Prostate gland (tissue), 2 donors: ENCODE measurements around the gene SLC28A1. TPM values are rescaled to one million over a fixed set of nuclear protein-coding genes. Genes with fewer than 3 reads are reported as not detected.
A peak's percentile ranks its signal among the peaks of the same experiment; 100 is the strongest.
"Not testable (repeated sequence)": the region's sequence is repeated elsewhere in the genome, so short reads cannot be mapped to it uniquely, and the experiment has no call there.

ENCODE experiments used
- DNase-seq: peaks from one replicate; pipeline ENCODE4 v3.0.0-alpha.2; 2019; ENCODE audit warnings: low spot score
- H3K27ac ChIP-seq, 2 donors: fragments of 200-600 bp; sonication (generic); 2 replicates each; pipeline ENCODE4 v1.5.1; 2017 to 2019
- H3K27me3 ChIP-seq: fragments of 200-600 bp; sonication (generic); replicated peaks from 2 replicates; pipeline ENCODE4 v1.5.1; 2019; ENCODE audit not compliant: insufficient read depth
- H3K36me3 ChIP-seq, 2 donors: fragments of 200-600 bp; sonication (generic); 1 replicate in 1 of 2; 2 replicates in 1 of 2; pipeline versions ENCODE4 v1.5.1 to v1.8.1; 2017 to 2019
- H3K4me1 ChIP-seq: fragments of 200-600 bp; sonication (generic); replicated peaks from 2 replicates; pipeline ENCODE4 v1.5.1; 2019
- H3K4me3 ChIP-seq, 2 donors: fragments of 200-600 bp; sonication (generic); 2 replicates each; pipeline ENCODE4 v1.5.1; 2017 to 2019
- H3K9me3 ChIP-seq: fragments of 200-600 bp; sonication (generic); 2 replicates; pipeline ENCODE4 v1.5.1; 2017
- POLR2A ChIP-seq: fragments of 450-650 bp; IDR thresholded peaks from one replicate; pipeline ENCODE4 v1.6.1; 2016; ENCODE audit warnings: antibody characterized with exemption, mild to moderate bottlenecking
- POLR2AphosphoS5 ChIP-seq: sonication (generic); formaldehyde crosslinking; IDR thresholded peaks from one replicate; pipeline ENCODE4 v1.6.1; 2017; ENCODE audit warnings: antibody characterized with exemption
- WGBS: methylation state at CpG from one replicate; pipeline ENCODE4 v1.1.5; 2018; 5-methylcytosine and 5-hydroxymethylcytosine counted together
- intact Hi-C: fragments of 100-400 bp; cut with DNase I; formaldehyde crosslinking; loops from one replicate; pipeline ENCODE4 v1.14.2; 2022
- total RNA-seq, 2 donors: library from RNA; depleted of rRNA; stranded (reverse); fragments of >200 nt; gene quantifications; one replicate each; pipeline ENCODE4 v1.1.0, GENCODE V29; 2016
- TF ChIP-seq, protein P1 (sequence below), 4 experiments: fragments of 200-600 bp in 2 of 4; fragments of 450-650 bp in 2 of 4; sonication (generic) in 2 of 4; IDR thresholded peaks; 1 replicate in 3 of 4; 2 replicates in 1 of 4; pipeline ENCODE4 v1.5.1; 2016 to 2019; ENCODE audit warnings: antibody characterized with exemption in 4 of 4, mild to moderate bottlenecking in 2 of 4, moderate library complexity in 2 of 4

Gene SLC28A1
- total RNA-seq, 2 donors from 2014 or later, result not detected

DNA sequence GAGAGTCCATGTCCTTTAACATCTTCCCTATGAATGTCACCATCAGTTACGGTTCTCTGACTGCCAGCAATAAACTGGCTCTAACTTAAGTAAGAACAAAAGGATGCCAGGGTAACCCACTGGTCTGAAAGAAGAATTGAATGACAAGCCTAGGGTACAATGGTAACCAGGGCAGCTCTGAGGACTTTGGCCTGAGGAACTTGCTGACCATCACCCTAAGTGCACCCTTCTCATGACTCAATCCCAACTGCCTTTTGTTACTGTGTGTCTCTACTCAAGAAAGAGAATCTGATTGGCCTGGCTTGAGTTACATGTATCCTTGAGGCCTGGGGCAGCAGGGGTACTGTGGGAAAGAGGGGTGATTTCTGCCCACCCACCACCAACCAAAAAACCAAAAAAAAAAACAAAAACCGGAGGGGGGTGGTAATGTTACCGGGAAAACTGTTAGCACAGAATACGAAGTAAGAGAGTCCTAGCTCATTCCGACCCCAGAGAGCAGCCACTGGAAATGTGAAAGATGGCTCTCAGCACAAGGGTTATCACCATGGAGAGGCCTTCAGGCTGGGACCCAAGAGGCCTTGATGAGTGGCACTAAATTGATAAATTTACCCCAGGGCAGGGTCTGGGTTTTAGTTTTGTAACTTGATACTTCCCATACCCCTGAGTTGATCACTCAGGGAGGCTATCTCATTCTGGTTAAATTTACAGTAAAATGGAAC lies 9.3 kb upstream of the SLC28A1 start:
- intact Hi-C loops, result no loop called here
- Histone ChIP-seq H3K9me3 (no peaks in the 10 kb centered on the region), H3K27me3 (no peaks in the 10 kb centered on the region), H3K4me3 (no peak overlapping the region), H3K27ac (no peak overlapping the region), H3K36me3 (no peaks in the 10 kb centered on the region), H3K4me1 (no peaks in the 10 kb centered on the region)
- TF ChIP-seq POLR2AphosphoS5 (no peak), POLR2A (no peak)
- TF ChIP-seq, protein P1, sequence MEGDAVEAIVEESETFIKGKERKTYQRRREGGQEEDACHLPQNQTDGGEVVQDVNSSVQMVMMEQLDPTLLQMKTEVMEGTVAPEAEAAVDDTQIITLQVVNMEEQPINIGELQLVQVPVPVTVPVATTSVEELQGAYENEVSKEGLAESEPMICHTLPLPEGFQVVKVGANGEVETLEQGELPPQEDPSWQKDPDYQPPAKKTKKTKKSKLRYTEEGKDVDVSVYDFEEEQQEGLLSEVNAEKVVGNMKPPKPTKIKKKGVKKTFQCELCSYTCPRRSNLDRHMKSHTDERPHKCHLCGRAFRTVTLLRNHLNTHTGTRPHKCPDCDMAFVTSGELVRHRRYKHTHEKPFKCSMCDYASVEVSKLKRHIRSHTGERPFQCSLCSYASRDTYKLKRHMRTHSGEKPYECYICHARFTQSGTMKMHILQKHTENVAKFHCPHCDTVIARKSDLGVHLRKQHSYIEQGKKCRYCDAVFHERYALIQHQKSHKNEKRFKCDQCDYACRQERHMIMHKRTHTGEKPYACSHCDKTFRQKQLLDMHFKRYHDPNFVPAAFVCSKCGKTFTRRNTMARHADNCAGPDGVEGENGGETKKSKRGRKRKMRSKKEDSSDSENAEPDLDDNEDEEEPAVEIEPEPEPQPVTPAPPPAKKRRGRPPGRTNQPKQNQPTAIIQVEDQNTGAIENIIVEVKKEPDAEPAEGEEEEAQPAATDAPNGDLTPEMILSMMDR (IDR thresholded peaks at IDR 0.05), result no peak
- WGBS, result 89% methylated on average over 5 of the region's 5 CpGs
- DNase-seq, result no peak

DNA sequence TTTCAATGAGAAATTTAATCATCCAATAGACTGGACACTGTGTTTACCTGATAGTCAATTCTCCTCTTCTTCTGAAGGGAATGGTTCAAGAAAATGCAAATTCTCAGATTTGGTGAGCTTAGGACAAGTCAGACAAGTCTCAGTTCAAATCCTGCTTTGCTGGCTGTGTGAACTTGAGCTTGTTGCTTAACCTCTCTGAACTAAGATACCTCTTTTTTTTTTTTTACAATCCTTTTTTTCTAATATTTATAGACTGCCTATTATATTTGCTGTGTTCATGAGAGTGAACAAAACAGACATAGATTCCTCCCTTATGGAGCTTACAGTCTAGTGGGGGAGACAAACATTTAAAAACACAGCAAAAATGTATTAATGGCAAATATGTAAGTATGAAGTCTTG lies 8.2 kb upstream of the SLC28A1 start:
- Histone ChIP-seq H3K9me3 (no peaks in the 10 kb centered on the region), H3K4me3 (no peak overlapping the region), H3K4me1 (no peaks in the 10 kb centered on the region), H3K36me3 (no peaks in the 10 kb centered on the region), H3K27me3 (no peaks in the 10 kb centered on the region), H3K27ac (no peak overlapping the region)
- intact Hi-C loops, result no loop called here
- DNase-seq, result no peak
- TF ChIP-seq, protein P1 (IDR thresholded peaks at IDR 0.05), result no peak
- TF ChIP-seq POLR2AphosphoS5, result no peak
- no peak for TF ChIP-seq POLR2A

DNA sequence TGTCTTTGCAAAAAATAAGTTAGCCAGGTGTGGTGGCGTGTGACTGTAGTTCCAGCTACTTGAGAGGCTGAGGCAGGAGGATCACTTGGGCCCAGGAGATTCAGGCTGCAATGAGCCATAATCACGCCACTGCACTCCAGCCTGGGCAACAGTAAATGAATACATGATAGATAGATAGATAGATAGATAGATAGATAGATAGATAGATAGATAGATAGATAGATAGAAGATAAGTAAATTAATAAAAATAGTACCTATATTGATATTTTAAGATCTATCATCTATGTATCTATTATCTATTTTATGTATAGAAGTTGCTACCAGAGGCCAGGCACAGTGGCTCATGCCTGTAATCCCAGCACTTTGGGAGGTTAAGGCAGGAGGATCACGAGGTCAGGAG lies 6.8 kb upstream of the SLC28A1 start:
- H3K27me3 ChIP-seq, H3K36me3 ChIP-seq, DNase-seq, H3K4me1 ChIP-seq, H3K27ac ChIP-seq, H3K9me3 ChIP-seq, H3K4me3 ChIP-seq, intact Hi-C loops: not testable (repeated sequence)
- 93% methylated on average over 3 of the region's 3 CpGs for WGBS

DNA sequence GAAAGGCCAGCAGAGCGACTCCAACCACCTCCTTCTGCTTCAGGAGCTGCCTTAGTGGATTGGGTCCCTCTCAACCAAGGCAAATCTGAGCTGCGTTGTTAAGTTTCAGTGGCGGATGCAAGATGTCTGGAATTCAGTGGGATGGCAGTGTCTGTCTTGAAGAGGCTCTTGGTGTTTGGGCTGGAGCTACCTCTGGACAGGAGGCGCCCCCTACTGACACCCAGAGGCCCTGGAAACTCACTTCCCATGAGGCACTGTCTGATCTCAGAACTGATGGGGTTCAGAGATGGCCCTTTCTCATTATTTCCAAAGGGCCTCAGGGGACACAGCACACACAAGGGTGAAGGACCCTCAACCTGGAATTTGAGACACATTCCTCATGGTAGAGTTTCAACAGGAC lies 6.0 kb upstream of the SLC28A1 start:
- no peaks in the 10 kb centered on the region for H3K9me3 ChIP-seq
- H3K36me3 ChIP-seq, result no peaks in the 10 kb centered on the region
- WGBS, result 40% methylated on average over 4 of the region's 4 CpGs
- intact Hi-C loops, result no loop called here
- H3K4me3 ChIP-seq, result no peak overlapping the region
- H3K27me3 ChIP-seq, result no peaks in the 10 kb centered on the region
- TF ChIP-seq, protein P1 (IDR thresholded peaks at IDR 0.05), result peak in 3 of 4 experiments; percentile 63 to 70 (median 70)
- no peak for TF ChIP-seq POLR2A
- no peaks in the 10 kb centered on the region for H3K4me1 ChIP-seq
- H3K27ac ChIP-seq, result no peak overlapping the region
- peak; percentile 73 for DNase-seq

DNA sequence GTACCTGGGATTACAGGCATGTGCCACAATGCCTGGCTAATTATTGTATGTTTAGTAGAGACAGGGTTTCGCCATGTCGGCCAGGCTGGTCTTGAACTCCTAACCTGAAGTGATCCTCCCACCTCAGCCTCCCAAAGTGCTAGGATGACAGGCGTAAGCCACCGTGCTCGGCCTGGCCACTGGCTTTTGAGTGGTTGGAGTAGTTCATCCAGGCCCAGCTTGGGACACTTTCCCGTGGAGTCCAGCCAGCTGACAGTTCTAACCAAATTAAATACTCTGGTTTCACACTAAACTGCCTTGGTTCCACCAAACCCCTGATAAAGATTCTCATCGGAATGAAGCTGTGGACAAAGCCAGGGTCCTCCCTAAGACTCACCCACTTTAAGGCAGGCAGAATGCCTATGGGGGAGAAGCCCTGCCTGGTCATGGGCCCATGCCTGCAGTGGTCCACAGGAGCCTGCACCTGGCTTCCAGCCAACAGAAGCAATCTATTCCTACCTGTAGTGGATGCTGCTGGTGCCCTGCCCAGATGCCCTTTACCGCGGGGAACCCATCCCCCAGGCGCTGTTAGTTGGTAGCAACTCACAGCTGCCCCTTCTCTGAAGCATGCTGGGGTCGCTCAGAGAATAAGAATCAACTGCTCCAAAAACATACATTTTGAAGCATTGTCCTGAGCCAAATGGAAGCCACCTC lies 5.2 kb upstream of the SLC28A1 start:
- no peaks in the 10 kb centered on the region for H3K36me3 ChIP-seq
- no peaks in the 10 kb centered on the region for H3K4me1 ChIP-seq
- H3K27ac ChIP-seq, result no peak overlapping the region
- 87% methylated on average over 11 of the region's 11 CpGs for WGBS
- no peaks in the 10 kb centered on the region for H3K9me3 ChIP-seq
- TF ChIP-seq POLR2AphosphoS5, result no peak
- TF ChIP-seq, protein P1 (IDR thresholded peaks at IDR 0.05), result no peak
- no peak for TF ChIP-seq POLR2A
- intact Hi-C loops, result no loop called here
- no peak for DNase-seq
- H3K27me3 ChIP-seq, result no peaks in the 10 kb centered on the region
- H3K4me3 ChIP-seq, result no peak overlapping the region
